ENCODE measurements around the gene TMEM179.

TMEM179 gene

GRCh38 chr14:104555430-104556255 is 48.9 kb downstream of the TMEM179 start:
- H3K27ac ChIP-seq (ENCODE audit: low read length): no peak overlapping the region
- no peak for DNase-seq (ENCODE audit: low read depth, low spot score)
- no peak overlapping the region for H3K4me3 ChIP-seq (ENCODE audit: low read length)
- H3K4me1 ChIP-seq (ENCODE audit: control insufficient read depth, insufficient read depth, low read length): no peaks in the 10 kb centered on the region; the same call in 1 of the 2 replicates
- WGBS (ENCODE audit: insufficient coverage, insufficient read length): no CpG with 5 or more reads among the region's 11 CpGs
- no peaks in the 10 kb centered on the region for H3K36me3 ChIP-seq (ENCODE audit: control insufficient read depth, insufficient read depth, low read length)
- no peaks in the 10 kb centered on the region for H3K9me3 ChIP-seq (ENCODE audit: control insufficient read depth, insufficient read depth, low read length)
- no peaks in the 10 kb centered on the region for H3K27me3 ChIP-seq (ENCODE audit: control insufficient read depth, insufficient read depth, low read length)

- H3K27me3 ChIP-seq (ENCODE audit: control insufficient read depth, insufficient read depth, low read length): no peaks in the 10 kb centered on the region
- WGBS (ENCODE audit: insufficient coverage, insufficient read length): no CpG with 5 or more reads among the region's 26 CpGs
Measured at GRCh38 chr14:104554608-104555429, 49.8 kb downstream of the TMEM179 start.

DNA sequence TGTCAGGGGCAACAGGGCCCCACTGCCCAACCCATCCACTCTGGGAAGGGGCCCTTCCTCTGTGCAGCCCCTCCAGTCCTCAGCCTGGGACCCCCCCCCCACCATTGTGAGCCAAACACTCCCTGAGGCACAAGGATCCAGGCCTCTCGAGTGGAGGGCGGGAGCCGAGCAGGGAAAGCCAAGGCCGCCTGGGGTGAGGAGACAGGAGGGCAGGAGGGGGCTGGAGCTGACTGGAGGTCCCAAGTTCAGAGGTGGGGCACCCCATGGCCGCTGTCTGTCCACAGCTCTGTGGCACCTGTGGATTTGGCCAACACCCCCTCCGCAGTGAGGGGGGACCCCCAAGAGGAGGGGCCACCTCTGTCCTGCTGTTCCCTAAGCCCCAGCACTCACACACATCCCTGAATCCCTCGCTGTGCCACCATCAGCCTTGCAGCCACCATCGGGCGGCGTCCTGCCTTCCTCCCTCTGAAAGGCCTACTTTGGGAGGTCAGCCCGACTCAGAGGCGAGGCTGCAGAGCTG is 50.4 kb downstream of the TMEM179 start:
- no peak for DNase-seq (ENCODE audit: low read depth, low spot score)
- H3K27ac ChIP-seq (ENCODE audit: low read length): no peak overlapping the region
- no CpG with 5 or more reads among the region's 12 CpGs for WGBS (ENCODE audit: insufficient coverage, insufficient read length)
- no peak overlapping the region for H3K4me3 ChIP-seq (ENCODE audit: low read length)
- H3K36me3 ChIP-seq (ENCODE audit: control insufficient read depth, insufficient read depth, low read length): no peaks in the 10 kb centered on the region
- no peaks in the 10 kb centered on the region for H3K27me3 ChIP-seq (ENCODE audit: control insufficient read depth, insufficient read depth, low read length)
- peaks cover 3% of the 10 kb centered on the region; the same call in 1 of the 2 replicates for H3K4me1 ChIP-seq (ENCODE audit: control insufficient read depth, insufficient read depth, low read length)
- H3K9me3 ChIP-seq (ENCODE audit: control insufficient read depth, insufficient read depth, low read length): no peaks in the 10 kb centered on the region

More at GRCh38 chr14:104554608-104555429, 49.8 kb downstream of the TMEM179 start:
- no peaks in the 10 kb centered on the region; the same call in 1 of the 2 replicates for H3K4me1 ChIP-seq (ENCODE audit: control insufficient read depth, insufficient read depth, low read length)
- H3K27ac ChIP-seq (ENCODE audit: low read length): no peak overlapping the region
- H3K9me3 ChIP-seq (ENCODE audit: control insufficient read depth, insufficient read depth, low read length): no peaks in the 10 kb centered on the region
- no peak overlapping the region for H3K4me3 ChIP-seq (ENCODE audit: low read length)
- DNase-seq (ENCODE audit: low read depth, low spot score): no peak
- no peaks in the 10 kb centered on the region for H3K36me3 ChIP-seq (ENCODE audit: control insufficient read depth, insufficient read depth, low read length)

GRCh38 chr14:104553166-104554087 is 51.1 kb downstream of the TMEM179 start:
- no peaks in the 10 kb centered on the region for H3K27me3 ChIP-seq (ENCODE audit: control insufficient read depth, insufficient read depth, low read length)
- no peak overlapping the region for H3K4me3 ChIP-seq (ENCODE audit: low read length)
- peaks cover 5% of the 10 kb centered on the region; the same call in 1 of the 2 replicates for H3K4me1 ChIP-seq (ENCODE audit: control insufficient read depth, insufficient read depth, low read length)
- H3K27ac ChIP-seq (ENCODE audit: low read length): no peak overlapping the region
- H3K9me3 ChIP-seq (ENCODE audit: control insufficient read depth, insufficient read depth, low read length): no peaks in the 10 kb centered on the region
- WGBS (ENCODE audit: insufficient coverage, insufficient read length): no CpG with 5 or more reads among the region's 30 CpGs
- no peaks in the 10 kb centered on the region for H3K36me3 ChIP-seq (ENCODE audit: control insufficient read depth, insufficient read depth, low read length)
- DNase-seq (ENCODE audit: low read depth, low spot score): no peak

DNA sequence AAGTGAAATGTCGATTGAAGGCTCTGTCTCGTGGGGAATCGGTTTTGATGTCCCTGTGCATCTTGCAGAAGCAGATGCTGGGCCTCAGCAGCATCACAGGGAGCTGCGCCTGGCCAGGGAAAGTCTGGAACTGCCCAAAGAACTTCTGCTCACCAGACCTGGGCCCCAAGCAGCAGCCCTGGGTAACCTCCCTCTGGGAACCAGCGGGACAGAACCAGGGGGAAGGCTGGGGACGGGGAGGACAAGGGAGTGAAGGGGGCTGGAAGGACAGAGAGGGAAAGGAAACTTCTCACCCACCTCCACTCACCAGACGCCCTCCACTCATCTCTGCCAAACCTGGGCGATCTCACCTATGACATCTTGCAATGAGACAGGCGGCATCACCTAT is 51.8 kb downstream of the TMEM179 start:
- H3K36me3 ChIP-seq (ENCODE audit: control insufficient read depth, insufficient read depth, low read length): no peaks in the 10 kb centered on the region
- H3K27me3 ChIP-seq (ENCODE audit: control insufficient read depth, insufficient read depth, low read length): no peaks in the 10 kb centered on the region
- no peak for DNase-seq (ENCODE audit: low read depth, low spot score)
- H3K4me1 ChIP-seq (ENCODE audit: control insufficient read depth, insufficient read depth, low read length): peaks cover 5% of the 10 kb centered on the region; the same call in 1 of the 2 replicates
- no peaks in the 10 kb centered on the region for H3K9me3 ChIP-seq (ENCODE audit: control insufficient read depth, insufficient read depth, low read length)
- H3K27ac ChIP-seq (ENCODE audit: low read length): no peak overlapping the region
- WGBS (ENCODE audit: insufficient coverage, insufficient read length): no CpG with 5 or more reads among the region's 9 CpGs
- no peak overlapping the region for H3K4me3 ChIP-seq (ENCODE audit: low read length)

- no peak overlapping the region for H3K4me3 ChIP-seq (ENCODE audit: low read length)
- no CpG with 5 or more reads among the region's 33 CpGs for WGBS (ENCODE audit: insufficient coverage, insufficient read length)
- no peaks in the 10 kb centered on the region for H3K27me3 ChIP-seq (ENCODE audit: control insufficient read depth, insufficient read depth, low read length)
- peaks cover 5% of the 10 kb centered on the region; the same call in 1 of the 2 replicates for H3K4me1 ChIP-seq (ENCODE audit: control insufficient read depth, insufficient read depth, low read length)
- no peaks in the 10 kb centered on the region for H3K36me3 ChIP-seq (ENCODE audit: control insufficient read depth, insufficient read depth, low read length)
- H3K27ac ChIP-seq (ENCODE audit: low read length): no peak overlapping the region
- H3K9me3 ChIP-seq (ENCODE audit: control insufficient read depth, insufficient read depth, low read length): no peaks in the 10 kb centered on the region
- DNase-seq (ENCODE audit: low read depth, low spot score): no peak
Measured at GRCh38 chr14:104551851-104552737, 52.5 kb downstream of the TMEM179 start.

- DNase-seq (ENCODE audit: low read depth, low spot score): no peak
- Histone ChIP-seq H3K4me1 (ENCODE audit: control insufficient read depth, insufficient read depth, low read length) (peaks cover 5% of the 10 kb centered on the region; the same call in 1 of the 2 replicates), H3K27ac (ENCODE audit: low read length) (no peak overlapping the region), H3K36me3 (ENCODE audit: control insufficient read depth, insufficient read depth, low read length) (no peaks in the 10 kb centered on the region), H3K9me3 (ENCODE audit: control insufficient read depth, insufficient read depth, low read length) (no peaks in the 10 kb centered on the region), H3K4me3 (ENCODE audit: low read length) (no peak overlapping the region), H3K27me3 (ENCODE audit: control insufficient read depth, insufficient read depth, low read length) (no peaks in the 10 kb centered on the region)
- WGBS (ENCODE audit: insufficient coverage, insufficient read length): no CpG with 5 or more reads among the region's 24 CpGs
Measured at GRCh38 chr14:104550861-104551728, 53.5 kb downstream of the TMEM179 start.

GRCh38 chr14:104550340-104550860 is 54.2 kb downstream of the TMEM179 start:
- no peaks in the 10 kb centered on the region for H3K27me3 ChIP-seq (ENCODE audit: control insufficient read depth, insufficient read depth, low read length)
- H3K4me1 ChIP-seq (ENCODE audit: control insufficient read depth, insufficient read depth, low read length): peaks cover 5% of the 10 kb centered on the region; the same call in 1 of the 2 replicates
- WGBS (ENCODE audit: insufficient coverage, insufficient read length): no CpG with 5 or more reads among the region's 13 CpGs
- H3K36me3 ChIP-seq (ENCODE audit: control insufficient read depth, insufficient read depth, low read length): no peaks in the 10 kb centered on the region
- no peaks in the 10 kb centered on the region for H3K9me3 ChIP-seq (ENCODE audit: control insufficient read depth, insufficient read depth, low read length)
- DNase-seq (ENCODE audit: low read depth, low spot score): no peak
- H3K4me3 ChIP-seq (ENCODE audit: low read length): no peak overlapping the region
- no peak overlapping the region for H3K27ac ChIP-seq (ENCODE audit: low read length)

Measured in iPS DF 6.9 (cell line).